Measurements from ENCODE around the gene C18orf32.

GRCh38 chr18:49457616-49458015, 29.4 kb downstream of the C18orf32 start:
- TF ChIP-seq CTCF (IDR thresholded peaks at IDR 0.05 in 8 of 11, conservative IDR thresholded peaks at IDR 0.05 in 3 of 11) (no peak), POLR2A (IDR thresholded peaks at IDR 0.05) (no peak)
